Skeletal muscle cell (primary cell): ENCODE measurements around the gene GATD1.

Source experiments
- DNase-seq: peaks from one replicate; pipeline ENCODE4 v3.0.0-alpha.2; 2010; ENCODE audit warnings: low read depth
- H3K4me3 ChIP-seq: 2 replicates; pipeline ENCODE4 v1.5.1; 2011; ENCODE audit warnings: low read depth, mild to moderate bottlenecking, control low read depth, low read length, moderate library complexity

GATD1 gene

DNA sequence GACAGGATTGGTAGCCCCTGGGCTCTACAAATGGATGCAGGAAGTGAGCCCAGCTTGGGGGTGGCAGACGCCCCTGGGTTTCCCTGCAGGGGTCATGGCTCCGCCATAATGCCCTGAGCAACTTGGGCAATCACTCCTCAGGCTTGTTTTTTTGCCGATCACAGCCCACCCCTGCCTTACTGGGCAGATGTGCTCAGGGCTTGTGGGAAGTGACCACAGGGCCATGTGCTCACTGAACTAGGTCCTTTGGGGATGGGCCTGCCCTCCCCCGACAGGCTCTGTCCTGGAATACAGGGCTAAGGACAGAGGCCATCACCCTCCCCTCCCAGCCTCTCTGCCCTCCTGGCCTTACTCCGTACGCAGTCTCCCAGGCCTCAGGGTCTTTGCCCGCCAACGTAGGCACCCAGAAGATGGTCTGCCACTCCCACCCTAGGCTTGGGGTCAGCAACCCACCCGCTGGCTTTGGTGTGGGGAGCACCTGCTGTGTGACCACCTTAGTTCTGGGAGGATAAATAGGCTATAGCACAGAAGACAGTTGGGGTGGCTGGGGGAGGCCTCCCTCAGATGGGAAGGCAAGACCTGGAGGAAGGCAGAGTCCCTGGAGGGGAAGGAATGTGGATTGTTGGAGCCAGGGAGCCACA lies 36.3 kb upstream of the GATD1 start:
- no peak overlapping the region for H3K4me3 ChIP-seq
- DNase-seq: no peak

DNA sequence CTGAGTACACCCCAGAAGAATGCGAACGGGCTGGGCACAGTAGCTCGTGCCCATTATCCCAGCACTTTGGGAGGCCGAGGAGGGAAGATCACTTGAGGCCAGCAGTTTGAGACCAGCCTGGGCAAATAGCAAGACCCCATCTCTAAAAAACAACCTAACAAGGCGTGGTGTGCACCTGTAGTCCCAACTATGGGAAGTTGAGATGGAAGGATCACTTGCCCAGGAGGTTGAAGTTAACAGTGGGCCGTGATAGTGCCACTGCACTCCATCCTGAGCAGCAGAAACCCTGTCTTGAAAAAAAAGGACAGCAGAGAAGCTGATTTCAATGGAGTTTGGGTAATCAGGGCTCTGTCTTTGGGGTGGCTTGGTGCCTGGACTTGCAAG lies 35.8 kb upstream of the GATD1 start:
- DNase-seq: no peak

DNA sequence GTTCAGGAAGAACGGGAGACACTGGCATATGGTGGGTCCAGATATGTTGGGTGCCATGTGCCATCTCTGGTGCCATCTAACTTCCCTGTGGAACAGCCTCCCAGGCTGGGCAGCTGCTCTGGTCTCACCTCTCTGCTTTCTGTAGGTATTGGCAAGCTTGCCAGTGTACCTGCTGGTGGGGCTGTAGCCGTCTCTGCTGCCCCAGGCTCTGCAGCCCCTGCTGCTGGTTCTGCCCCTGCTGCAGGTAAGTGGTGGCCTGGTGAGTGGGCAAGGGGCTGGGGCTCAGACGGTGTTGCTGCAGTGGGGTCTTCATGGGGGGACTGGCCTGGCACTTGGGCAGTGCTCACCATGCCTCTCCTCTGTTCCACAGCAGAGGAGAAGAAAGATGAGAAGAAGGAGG lies 35.1 kb upstream of the GATD1 start:
- DNase-seq: no peak
- no peak overlapping the region for H3K4me3 ChIP-seq

More for the DNA sequence above, 35.8 kb upstream of the GATD1 start:
- H3K4me3 ChIP-seq: no peak overlapping the region

DNA sequence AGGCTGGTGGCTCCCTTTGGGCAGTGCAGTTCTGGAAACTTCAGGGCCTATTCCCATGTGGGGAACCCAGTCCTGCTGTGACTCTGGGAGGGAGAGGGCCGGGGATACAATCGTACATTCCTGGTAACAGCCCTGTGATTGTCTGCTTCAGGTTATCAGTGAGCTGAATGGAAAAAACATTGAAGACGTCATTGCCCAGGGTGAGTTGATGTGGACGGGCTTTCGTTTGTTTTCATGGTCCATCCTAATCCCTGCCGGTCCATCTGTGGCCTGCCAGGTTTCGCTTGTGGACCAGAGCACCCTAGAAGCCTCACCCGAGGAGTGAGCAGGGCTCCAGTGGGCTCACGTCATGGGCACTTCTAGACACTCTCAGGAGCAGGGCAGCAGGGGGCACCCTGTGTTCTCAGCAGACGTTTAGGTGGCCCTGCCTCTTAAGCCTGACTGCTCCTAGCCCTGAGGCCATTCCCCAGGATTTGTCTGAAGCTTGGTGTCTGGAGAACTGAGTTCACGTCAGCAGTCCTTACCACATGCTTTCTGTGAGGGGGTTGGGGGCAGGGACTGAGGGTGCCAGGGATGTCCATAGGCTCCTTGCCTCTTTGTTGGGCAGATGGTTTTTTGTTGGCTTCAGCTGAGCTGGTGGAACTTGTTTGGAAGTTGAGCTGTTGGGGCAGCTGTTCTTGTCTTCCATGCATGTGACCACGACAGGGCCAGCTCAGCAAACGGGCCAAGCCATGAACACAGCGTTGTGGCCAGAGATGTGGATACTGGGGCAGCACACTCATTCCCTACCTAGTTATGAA lies 34.4 kb upstream of the GATD1 start:
- no peak for DNase-seq

DNA sequence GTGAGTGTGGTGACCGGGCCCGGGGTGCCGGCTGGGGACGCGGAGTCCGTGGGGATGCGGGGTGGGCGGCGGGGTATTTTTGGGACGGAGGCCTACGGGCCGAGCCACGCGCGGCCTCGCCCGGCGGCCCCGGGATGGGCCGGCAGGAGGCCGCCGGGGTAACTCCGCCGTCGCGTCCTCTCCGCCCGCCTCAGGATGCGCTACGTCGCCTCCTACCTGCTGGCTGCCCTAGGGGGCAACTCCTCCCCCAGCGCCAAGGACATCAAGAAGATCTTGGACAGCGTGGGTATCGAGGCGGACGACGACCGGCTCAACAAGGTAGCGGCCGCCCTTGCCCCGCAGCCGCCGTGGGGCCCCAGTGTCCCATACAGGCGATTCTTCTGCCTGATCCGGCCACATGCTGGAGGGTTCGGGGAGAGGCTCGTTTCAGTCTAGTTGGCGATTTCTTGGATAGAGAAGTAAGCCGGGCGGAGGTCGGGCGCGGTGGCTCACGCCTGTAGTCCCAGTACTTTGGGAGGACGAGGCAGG lies 32.8 kb upstream of the GATD1 start:
- no peak for DNase-seq
- H3K4me3 ChIP-seq: peak overlapping the region; percentile 97

More for the DNA sequence above, 34.4 kb upstream of the GATD1 start:
- H3K4me3 ChIP-seq: peak overlapping the region; percentile 97

DNA sequence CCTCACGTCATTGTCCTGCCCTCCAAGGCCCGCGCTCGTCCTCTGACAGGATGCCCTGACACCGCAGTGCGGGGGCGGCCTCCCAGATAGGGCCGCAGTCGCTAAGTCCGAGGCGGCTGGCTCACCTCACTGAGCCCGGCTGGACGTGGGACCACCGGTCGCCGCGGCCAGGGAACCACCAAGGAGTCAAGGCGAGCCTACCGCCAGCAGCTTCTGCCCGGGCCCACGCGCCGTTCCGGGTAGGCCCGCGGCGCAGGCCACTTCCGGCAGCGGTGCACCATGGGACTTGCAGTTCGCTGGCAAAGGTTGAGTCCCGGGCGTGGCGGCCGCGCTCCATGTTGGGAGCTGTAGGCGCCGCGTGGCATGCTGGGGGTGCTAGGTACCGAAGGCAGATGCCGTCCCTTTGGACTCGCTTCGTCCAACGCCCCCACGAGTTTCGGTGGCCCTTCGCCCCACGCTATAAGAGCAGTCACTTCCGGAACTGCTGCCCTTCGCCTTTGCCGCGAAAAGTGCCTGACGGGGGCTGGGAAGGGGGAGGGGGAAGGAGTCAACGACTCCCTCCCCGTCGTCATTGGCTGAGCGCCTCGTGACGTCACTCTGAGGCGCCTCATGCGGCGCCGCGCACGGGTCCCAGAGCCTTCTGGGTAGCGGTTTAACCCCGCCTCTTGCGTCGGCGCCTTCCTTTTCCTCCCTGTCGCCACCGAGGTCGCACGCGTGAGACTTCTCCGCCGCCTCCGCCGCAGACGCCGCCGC lies 32.2 kb upstream of the GATD1 start, which contains the start of gene RPLP2:
TSS of gene RPLP2 (plus strand) at position 681 of the 753 bp plus-strand sequence. CDS start 268 bp downstream, outside the sequence.
- peak within 1 kb of the TSS; percentile 97 for H3K4me3 ChIP-seq
- DNase-seq: peak; percentile 87

DNA sequence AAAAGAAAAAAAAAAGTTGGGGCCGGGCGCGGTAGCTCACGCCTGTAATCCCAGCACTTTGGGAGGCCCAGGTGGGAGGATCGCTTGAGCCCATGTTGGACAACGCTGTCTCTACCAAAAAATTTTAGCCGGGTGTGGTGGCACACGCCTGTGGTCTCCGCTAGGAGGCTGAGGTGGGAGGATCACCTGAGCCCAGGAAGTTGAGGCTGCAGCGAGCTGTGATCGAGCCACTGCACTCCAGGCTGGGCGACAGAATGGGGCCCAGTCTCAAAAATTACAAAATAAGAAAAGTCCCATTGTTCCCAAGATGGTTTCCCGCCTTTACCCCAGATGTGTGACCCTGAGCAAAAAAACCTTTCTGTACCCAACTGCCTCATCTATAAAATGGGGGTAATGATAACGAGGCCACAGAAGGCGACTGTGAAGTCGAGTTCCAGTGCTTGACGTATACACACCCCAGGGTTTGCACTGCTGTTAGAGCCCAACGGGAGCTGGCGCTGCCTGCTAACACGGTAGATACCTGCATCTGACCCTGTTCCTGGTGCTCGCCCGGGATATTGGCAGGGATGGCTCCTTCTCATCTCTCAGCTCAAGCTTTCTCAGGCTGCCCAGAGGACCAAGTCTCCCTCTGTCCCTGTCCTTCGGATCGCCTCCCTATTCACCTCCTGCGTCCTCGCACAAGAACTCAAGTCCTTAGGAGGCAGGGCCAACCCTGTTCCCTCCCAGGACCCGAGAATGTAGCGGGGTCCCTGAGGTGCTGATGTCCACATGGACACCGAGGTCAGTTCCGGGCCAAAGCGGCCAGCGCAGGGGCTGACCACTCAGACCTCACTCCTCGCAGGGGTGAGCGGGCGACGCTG lies 31.4 kb upstream of the GATD1 start:
- H3K4me3 ChIP-seq: peak overlapping the region; percentile 97
- no peak for DNase-seq

DNA sequence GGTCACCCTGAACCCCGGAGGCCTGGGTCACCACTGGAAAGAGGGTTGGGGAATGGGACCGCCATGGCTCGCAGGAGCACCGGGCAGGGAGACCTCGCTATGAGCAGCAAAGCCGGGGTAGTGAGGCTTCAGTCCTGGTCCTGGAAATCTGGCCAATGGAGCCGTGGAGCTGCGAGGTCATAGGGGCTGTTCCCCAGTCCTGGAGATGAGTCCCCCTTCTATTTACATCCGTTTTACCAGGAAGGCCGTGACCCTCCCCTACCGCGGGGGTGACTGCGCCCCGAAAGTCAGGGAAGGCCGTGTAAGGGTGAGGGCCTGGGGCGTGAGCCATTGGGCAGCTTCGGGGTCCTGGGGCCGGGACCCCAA lies 27.3 kb upstream of the GATD1 start:
- H3K4me3 ChIP-seq: peak overlapping the region; percentile 75

DNA sequence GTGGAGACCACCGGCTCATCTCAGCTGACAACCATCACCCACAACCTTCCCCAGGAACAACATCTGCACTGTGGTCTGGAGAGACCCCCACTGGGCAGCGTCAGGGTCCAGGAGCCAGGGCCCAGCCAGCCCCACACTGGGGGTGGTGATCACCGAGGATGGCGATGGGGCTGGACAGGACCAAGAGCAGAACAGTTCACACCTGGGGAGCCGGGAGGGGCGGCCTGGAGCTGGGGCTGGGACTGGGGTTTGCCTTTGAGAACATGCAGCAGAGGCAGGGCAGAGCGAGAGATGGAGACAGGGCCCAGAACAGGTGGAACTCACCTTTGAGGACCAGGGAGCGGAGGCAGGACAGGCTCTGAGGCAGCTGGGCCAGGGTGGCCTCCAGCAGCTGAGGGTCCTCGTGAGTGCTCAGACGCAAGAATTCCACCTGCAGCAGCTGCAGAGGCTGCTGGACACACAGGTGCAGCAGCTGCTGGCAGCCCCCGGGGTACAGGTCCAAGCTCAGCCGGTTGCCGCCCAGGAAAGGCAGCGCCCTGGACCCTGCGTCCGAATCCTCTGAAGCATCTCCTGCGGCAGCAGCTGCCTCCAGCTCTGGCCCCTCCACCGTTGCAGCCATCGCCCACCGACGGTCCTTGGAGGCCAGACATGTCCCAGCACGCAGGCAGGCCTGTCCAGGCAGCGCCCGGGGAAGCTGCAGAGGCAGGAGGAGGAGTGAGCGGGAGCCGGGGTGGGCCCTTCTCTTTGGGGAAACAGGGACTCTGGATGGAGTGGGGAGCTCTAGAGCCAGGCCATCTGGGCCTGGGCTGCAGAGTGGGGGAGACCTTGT lies 26.7 kb upstream of the GATD1 start:
- no peak for DNase-seq
- peak overlapping the region; percentile 75 for H3K4me3 ChIP-seq

More for the DNA sequence above, 27.3 kb upstream of the GATD1 start:
- no peak for DNase-seq

DNA sequence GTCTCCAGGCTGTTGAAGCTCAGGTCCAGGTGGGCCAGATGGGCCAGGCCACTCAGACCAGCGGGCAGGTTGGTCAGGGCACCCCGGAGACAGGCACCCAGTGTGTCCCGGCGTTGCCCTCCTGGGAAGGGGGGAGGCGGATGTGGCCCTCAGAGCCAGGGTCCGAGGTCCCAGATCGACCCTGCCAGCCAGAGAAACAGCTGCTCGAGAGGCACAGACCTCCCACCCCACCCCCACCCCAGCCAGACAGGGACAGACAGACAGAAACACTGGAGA lies 26.1 kb upstream of the GATD1 start:
- H3K4me3 ChIP-seq: peak overlapping the region; percentile 75
- no peak for DNase-seq

DNA sequence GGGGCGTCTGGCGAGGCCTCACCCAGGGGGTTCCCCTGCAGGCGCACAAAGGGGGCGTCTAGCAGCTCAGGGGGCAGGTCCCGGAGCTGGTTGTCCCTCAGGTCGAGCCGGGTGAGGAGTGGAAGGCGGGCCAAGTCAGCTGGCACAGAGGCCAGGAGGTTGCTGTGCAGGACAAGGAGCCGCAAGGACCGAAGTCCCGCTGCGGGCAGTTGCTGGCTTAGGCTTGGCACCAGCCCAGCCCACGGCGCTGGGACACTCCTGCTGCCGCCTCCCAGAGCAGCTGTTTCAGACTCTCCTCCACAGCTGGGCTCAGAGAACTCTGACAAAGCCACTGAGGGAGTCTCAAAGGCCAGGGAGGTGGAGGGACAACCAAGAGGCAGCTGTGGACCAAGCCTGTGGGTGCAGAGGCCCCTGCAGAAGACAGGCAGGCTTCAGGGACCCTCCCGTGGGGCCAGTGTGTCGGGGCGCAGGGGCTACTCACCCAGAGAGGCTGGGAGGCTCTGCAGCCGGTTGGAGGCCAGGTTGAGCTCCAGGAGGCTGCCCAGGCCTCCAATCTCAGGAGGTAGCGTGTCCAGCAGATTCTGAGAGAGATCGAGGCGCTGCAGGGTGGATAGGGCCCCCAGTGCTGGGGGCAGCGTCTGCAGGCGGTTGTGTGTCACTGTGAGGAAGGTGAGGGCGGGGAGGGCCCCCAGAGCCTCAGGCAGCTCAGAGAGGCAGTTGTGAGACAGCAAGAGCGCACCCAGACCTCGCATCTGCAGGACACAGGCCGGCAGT lies 25.6 kb upstream of the GATD1 start:
- DNase-seq: no peak
- H3K4me3 ChIP-seq: peak overlapping the region; percentile 75

DNA sequence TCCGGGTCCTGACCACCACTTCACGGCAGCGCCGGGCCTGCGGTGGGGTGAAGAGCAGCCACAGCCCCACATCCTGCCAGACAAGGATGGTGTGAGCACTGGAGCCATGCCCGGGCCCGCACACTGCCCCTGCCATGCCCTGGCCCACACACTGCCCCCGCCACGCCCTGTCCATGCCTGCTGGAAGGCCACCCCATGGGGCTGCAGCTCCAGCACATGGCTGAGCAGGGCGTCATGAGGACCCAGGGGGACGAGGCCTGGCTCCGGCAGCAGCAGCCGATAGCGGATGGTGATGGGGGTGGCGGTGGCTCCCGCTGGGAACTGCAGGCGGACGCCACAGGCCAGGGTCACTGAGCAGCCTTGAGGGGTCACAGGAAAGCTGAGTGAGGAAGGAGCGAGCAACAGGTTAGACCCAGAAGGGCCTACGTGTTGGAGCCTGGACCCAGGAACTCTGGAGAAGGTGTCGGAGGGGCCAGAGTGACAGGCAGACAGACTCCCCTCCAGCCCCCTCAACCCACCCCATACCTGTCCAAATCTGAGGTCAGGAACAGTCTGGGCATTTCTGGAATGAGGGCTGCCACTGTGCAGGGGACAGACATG lies 24.8 kb upstream of the GATD1 start:
- DNase-seq: no peak

DNA sequence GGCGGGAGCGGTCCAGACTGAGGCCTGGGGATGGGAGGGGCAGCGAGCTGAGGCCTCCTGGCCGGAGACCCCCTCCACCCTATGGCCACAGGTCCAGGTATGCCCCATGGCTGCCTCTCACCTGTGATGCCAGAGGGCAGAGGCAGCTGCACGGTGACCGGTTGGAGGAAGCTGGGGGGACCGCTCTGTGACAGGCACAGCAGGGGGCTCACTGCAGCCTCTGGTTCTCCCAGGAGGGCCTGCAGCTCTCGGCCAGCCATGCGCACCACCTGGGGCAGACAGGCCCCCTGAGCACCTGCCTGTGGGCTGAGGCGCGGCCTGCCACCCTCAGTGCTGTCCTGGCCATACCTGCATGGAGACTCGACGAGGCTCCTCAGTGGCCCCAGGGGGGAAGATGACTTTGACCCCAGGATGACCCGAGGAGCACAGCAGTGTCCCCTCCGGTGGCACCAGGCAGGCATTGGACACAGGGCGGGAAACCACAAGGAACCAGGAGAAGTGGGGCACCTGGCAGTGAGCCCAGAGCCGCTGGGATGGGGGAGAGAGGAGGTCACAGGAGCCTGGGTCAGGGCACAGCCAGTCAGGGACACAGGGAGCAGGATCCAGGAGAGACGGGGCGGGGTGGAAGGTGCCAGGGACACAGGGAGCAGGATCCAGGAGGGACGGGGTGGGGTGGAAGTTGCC lies 24.0 kb upstream of the GATD1 start:
- H3K4me3 ChIP-seq: no peak overlapping the region
- DNase-seq: no peak

More for the DNA sequence above, 24.8 kb upstream of the GATD1 start:
- no peak overlapping the region for H3K4me3 ChIP-seq

DNA sequence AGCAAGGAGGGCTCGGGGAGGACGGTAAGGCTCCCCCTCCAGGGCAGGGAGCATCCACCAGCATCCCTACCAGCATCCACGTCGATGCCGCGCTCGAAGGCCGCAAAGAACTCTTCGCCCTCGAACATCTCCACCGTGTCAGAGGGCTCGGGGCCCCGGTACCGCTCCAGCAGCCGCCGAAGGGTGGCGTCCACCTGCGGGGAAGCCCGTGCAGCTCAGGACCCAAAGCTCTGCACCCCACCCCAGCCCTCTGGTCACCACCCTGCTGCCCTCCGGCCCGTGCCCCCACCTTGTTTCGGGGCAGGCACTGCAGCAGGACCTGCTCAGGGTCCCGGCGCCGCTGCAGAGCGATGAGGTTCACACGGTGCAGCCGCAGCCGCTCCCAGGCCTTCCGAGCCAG lies 23.2 kb upstream of the GATD1 start:
- H3K4me3 ChIP-seq: no peak overlapping the region

DNA sequence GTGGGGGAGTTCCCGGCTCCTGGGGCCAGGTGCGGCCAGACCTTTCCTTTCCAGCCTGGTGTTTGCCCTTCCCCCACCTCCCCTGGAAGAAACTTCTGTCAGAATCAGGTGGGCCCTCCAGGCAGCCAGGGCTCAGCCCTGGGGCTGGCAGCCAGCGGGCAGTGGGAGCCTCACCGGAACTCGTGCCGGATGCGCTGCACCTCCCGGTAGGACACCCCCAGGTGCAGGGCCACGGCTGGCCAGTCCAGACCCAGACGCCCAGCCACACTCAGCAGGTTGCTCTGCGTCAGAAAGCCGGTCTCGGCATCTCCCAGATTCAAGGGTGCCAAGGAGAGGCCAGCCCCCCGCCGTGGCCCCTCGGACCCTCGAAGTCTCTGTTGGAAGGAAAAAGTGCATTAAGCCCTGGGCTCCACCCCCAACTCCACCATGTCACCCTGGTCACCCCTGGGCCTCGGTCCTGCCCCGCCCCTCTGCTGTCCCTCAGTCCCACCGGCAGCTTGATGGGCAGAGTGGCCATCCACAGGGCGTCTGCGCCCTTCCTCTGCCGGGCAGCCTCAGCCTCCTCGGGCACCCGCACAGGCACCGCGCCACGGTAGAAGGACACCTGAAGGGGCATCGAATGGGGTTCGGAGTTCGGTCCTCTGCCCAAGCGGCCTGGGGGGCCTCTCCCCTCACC lies 22.5 kb upstream of the GATD1 start:
- H3K4me3 ChIP-seq: no peak overlapping the region
- DNase-seq: no peak

More for the DNA sequence above, 23.2 kb upstream of the GATD1 start:
- DNase-seq: no peak

DNA sequence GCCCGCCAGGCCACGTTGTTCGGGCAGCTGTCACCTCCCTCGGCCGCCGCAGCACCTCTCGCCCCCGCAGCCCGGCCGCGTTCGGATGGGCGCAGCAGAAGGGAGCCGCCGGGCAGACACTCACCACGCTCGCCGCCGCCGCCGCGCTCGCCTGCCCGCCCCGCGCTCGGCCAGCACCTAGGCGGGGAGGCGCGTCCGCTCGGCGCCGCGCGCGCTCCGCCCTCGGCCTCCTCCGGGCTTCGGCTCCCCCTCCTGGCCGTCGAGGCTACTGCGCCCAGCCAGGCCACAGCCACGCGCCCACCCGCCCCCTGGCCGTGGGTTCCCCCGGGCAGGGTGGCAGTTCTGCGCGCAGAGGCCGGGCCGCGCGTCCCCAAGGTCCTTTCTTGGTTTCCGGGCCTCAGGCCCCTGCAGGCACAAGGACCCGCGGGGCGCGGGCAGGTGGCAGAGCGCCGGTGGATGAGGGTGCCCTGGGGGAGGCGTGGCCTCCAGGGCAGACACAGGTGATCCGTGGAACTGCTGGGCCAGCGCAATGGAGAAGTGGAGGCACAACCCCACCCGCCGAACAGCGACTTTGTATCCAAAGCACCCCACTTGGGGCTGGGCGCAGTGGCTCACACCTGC lies 20.9 kb upstream of the GATD1 start, which contains the start of gene SLC25A22:
TSS of gene SLC25A22 (minus strand) at position 189 of the 621 bp plus-strand sequence. CDS start 3,275 bp downstream, outside the sequence.
- peak within 1 kb of the TSS; percentile 81 for H3K4me3 ChIP-seq
- no peak for DNase-seq
